HepG2 (cell line): ENCODE measurements around the gene AJM1.

ENCODE experiments used
- LCORL ChIP-seq, 2 experiments: fragments of 450-650 bp in 1 of 2; sonication (generic) in 1 of 2; formaldehyde crosslinking in 1 of 2; IDR thresholded peaks; 2 replicates each; pipeline versions ENCODE4 v1.5.0 to v1.6.1; 2017 to 2020; ENCODE audit warnings: antibody characterized with exemption in 1 of 2, missing genetic modification reagents in 1 of 2
- LRRFIP1 ChIP-seq: sonication (generic); formaldehyde crosslinking; conservative IDR thresholded peaks from 2 replicates; pipeline ENCODE4 v1.4.0; 2020; ENCODE audit warnings: missing genetic modification reagents
- MTA3 ChIP-seq: sonication (generic); formaldehyde crosslinking; IDR thresholded peaks from 2 replicates; pipeline ENCODE4 v1.4.0; 2020; ENCODE audit warnings: missing genetic modification reagents
- SP4 ChIP-seq: sonication (generic); formaldehyde crosslinking; IDR thresholded peaks from 2 replicates; pipeline ENCODE4 v1.8.1; 2023; ENCODE audit warnings: mild to moderate bottlenecking, missing genetic modification reagents
- TF ChIP-seq, protein P1 (sequence below): sonication (generic); formaldehyde crosslinking; IDR thresholded peaks from 2 replicates; pipeline ENCODE4 v1.4.0; 2020; ENCODE audit warnings: mild to moderate bottlenecking, missing genetic modification reagents
- TF ChIP-seq, protein P2 (sequence below): sonication (generic); formaldehyde crosslinking; IDR thresholded peaks from 2 replicates; pipeline ENCODE4 v1.4.0; 2020; ENCODE audit warnings: missing genetic modification reagents

GRCh38 chr9:136829412-136829811, 12.9 kb upstream of the AJM1 start:
- TF ChIP-seq, protein P1, sequence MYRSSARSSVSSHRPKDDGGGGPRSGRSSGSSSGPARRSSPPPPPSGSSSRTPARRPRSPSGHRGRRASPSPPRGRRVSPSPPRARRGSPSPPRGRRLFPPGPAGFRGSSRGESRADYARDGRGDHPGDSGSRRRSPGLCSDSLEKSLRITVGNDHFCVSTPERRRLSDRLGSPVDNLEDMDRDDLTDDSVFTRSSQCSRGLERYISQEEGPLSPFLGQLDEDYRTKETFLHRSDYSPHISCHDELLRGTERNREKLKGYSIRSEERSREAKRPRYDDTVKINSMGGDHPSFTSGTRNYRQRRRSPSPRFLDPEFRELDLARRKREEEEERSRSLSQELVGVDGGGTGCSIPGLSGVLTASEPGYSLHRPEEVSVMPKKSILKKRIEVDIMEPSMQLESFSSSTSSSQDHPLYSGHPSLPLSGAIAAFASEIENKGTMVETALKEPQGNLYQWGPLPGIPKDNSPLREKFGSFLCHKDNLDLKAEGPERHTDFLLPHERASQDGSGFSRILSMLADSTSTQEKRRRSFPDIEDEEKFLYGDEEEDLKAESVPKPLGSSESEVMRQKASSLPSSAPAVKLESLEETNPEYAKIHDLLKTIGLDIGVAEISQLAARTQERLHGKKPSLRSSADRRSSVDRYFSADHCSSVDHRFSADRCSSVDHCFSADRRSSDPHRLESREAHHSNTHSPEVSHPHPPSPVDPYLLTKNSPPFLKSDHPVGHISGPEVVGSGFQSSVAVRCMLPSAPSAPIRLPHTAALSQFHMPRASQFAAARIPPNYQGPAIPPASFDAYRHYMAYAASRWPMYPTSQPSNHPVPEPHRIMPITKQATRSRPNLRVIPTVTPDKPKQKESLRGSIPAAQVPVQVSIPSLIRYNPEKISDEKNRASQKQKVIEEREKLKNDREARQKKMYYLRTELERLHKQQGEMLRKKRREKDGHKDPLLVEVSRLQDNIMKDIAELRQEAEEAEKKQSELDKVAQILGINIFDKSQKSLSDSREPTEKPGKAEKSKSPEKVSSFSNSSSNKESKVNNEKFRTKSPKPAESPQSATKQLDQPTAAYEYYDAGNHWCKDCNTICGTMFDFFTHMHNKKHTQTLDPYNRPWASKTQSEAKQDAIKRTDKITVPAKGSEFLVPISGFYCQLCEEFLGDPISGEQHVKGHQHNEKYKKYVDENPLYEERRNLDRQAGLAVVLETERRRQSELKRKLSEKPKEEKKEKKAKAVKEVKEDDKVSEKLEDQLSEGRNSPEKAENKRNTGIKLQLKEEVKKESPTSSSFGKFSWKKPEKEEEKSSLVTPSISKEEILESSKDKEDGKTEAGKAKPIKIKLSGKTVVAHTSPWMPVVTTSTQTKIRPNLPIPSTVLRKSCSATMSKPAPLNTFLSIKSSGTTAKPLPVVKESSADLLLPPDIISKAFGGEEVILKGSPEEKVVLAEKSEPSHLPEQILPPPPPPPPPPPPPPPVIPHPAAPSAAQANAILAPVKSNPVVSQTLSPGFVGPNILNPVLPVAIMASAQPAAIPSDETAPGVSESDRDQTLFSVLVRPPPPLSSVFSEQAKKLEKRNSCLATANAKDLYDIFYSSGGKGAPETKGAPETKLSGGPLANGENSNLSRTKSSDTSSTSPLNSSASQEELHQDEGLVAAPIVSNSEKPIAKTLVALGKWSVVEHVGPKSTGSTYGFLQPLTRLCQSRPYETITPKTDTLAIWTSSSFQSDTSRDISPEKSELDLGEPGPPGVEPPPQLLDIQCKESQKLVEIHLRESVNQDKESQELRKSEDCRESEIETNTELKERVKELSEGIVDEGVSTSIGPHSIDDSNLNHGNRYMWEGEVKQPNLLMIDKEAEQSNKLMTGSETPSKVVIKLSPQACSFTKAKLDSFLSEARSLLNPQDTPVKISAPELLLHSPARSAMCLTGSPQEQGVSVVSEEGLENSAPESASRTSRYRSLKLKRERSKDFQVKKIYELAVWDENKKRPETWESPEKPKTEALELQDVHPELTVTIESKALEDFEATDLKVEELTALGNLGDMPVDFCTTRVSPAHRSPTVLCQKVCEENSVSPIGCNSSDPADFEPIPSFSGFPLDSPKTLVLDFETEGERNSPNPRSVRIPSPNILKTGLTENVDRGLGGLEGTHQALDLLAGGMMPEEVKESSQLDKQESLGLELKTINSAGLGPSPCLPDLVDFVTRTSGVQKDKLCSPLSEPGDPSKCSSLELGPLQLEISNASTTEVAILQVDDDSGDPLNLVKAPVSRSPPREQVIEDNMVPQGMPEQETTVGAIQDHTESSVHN (CRISPR knock-in tag) = no peak
- TF ChIP-seq SP4 (CRISPR knock-in tag) = no peak
- TF ChIP-seq MTA3 (CRISPR knock-in tag) = no peak
- TF ChIP-seq LRRFIP1 = no peak
- TF ChIP-seq, protein P2, sequence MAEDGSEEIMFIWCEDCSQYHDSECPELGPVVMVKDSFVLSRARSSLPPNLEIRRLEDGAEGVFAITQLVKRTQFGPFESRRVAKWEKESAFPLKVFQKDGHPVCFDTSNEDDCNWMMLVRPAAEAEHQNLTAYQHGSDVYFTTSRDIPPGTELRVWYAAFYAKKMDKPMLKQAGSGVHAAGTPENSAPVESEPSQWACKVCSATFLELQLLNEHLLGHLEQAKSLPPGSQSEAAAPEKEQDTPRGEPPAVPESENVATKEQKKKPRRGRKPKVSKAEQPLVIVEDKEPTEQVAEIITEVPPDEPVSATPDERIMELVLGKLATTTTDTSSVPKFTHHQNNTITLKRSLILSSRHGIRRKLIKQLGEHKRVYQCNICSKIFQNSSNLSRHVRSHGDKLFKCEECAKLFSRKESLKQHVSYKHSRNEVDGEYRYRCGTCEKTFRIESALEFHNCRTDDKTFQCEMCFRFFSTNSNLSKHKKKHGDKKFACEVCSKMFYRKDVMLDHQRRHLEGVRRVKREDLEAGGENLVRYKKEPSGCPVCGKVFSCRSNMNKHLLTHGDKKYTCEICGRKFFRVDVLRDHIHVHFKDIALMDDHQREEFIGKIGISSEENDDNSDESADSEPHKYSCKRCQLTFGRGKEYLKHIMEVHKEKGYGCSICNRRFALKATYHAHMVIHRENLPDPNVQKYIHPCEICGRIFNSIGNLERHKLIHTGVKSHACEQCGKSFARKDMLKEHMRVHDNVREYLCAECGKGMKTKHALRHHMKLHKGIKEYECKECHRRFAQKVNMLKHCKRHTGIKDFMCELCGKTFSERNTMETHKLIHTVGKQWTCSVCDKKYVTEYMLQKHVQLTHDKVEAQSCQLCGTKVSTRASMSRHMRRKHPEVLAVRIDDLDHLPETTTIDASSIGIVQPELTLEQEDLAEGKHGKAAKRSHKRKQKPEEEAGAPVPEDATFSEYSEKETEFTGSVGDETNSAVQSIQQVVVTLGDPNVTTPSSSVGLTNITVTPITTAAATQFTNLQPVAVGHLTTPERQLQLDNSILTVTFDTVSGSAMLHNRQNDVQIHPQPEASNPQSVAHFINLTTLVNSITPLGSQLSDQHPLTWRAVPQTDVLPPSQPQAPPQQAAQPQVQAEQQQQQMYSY (CRISPR knock-in tag) = no peak
- no peak for TF ChIP-seq LCORL (IDR thresholded peaks at IDR 0.05)
- TF ChIP-seq LCORL (CRISPR knock-in tag; IDR thresholded peaks at IDR 0.05) = no peak
